ENCODE results near the gene TBCE. TPM values are rescaled to one million over a fixed set of nuclear protein-coding genes. Genes with fewer than 3 reads are reported as not detected.

The TBCE gene
- total and polyA plus RNA-seq, 2 donors (not counting 1 experiment from before 2014, with no cell fraction given) = 15.2 to 22.1 TPM

DNA sequence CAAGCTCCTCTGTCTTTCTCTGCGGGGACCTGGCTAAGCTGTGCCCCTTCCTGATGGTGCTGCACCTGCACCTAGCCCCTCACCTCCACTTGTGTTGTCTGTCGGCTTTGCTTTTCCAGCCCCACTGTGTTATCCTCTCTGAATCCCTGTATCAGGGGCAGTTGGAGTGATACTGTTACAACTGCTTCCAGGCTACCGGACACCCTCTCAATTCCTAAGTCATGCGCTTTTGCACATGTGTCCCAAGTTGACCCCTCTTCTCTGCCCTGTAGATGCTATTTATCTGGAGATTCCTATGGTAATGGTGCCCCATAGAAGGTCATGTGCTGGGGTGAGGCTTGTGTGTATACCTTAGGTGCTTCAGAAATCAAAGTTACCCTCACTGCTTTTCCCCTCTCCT, 58.9 kb downstream of the TBCE start:
- Histone ChIP-seq H3K27me3 (replicated peaks in 1 of 4; ENCODE audit: control extremely low read depth in 1 of 4, control insufficient read depth in 3 of 4, insufficient read depth in 4 of 4, low read length in 3 of 4) (no peaks in the 10 kb centered on the region), H3K79me2 (ENCODE audit: control insufficient read depth, insufficient read depth, low read length) (peaks cover 6% of the 10 kb centered on the region), H3K9me3 (ENCODE audit: control extremely low read depth in 1 of 3, control insufficient read depth in 2 of 3, insufficient read depth in 1 of 3, low read length in 2 of 3) (no peaks in the 10 kb centered on the region), H3K9ac (ENCODE audit: low read length) (no peak overlapping the region), H2AFZ (ENCODE audit: insufficient read depth, low read depth, low read length, poor library complexity, severe bottlenecking) (no peak overlapping the region), H3K4me1 (ENCODE audit: control insufficient read depth in 2 of 2, insufficient read depth in 2 of 2, low read length in 2 of 2) (peaks cover 3 to 8% of the 10 kb centered on the region in 2 donors), H3K27ac (ENCODE audit: low read length in 2 of 2) (no peak overlapping the region), H3K4me3 (ENCODE audit: control extremely low read depth in 1 of 5, extremely low read depth in 1 of 5, insufficient read depth in 1 of 5, low read depth in 2 of 5, low read length in 4 of 5) (no peak overlapping the region), H3K4me2 (replicated peaks; ENCODE audit: low read depth, low read length, poor library complexity, severe bottlenecking) (no peak overlapping the region), H3K36me3 (replicated peaks in 1 of 2; ENCODE audit: control extremely low read depth in 1 of 2, control insufficient read depth in 1 of 2, extremely low read depth in 1 of 2, insufficient read depth in 2 of 2, low read length in 1 of 2) (peaks cover 0 to 3% of the 10 kb centered on the region in 2 experiments), H4K20me1 (ENCODE audit: control insufficient read depth, insufficient read depth, low read length, poor library complexity, severe bottlenecking) (no peaks in the 10 kb centered on the region)
- no peaks in the 10 kb centered on the region for H3K9me3 Mint-ChIP-seq (ENCODE audit: insufficient read depth)
- no peak overlapping the region for H3K27ac Mint-ChIP-seq
- no peak for ATAC-seq (ENCODE audit: low read depth)
- no peak overlapping the region for H3K4me3 Mint-ChIP-seq
- H3K4me1 Mint-ChIP-seq = peaks cover 22% of the 10 kb centered on the region
- ChIA-PET CTCF (interaction anchor here (3.1 kb wide), 1 partner anchor 10 kb away, joined by 20 read pairs; no protein-coding TSS in a partner anchor), POLR2A (no interaction called here)
- intact Hi-C loops (cut with micrococcal nuclease) = no loop called here
- TF ChIP-seq, protein P1, sequence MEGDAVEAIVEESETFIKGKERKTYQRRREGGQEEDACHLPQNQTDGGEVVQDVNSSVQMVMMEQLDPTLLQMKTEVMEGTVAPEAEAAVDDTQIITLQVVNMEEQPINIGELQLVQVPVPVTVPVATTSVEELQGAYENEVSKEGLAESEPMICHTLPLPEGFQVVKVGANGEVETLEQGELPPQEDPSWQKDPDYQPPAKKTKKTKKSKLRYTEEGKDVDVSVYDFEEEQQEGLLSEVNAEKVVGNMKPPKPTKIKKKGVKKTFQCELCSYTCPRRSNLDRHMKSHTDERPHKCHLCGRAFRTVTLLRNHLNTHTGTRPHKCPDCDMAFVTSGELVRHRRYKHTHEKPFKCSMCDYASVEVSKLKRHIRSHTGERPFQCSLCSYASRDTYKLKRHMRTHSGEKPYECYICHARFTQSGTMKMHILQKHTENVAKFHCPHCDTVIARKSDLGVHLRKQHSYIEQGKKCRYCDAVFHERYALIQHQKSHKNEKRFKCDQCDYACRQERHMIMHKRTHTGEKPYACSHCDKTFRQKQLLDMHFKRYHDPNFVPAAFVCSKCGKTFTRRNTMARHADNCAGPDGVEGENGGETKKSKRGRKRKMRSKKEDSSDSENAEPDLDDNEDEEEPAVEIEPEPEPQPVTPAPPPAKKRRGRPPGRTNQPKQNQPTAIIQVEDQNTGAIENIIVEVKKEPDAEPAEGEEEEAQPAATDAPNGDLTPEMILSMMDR (IDR thresholded peaks at IDR 0.05) = no peak
- TF ChIP-seq EZH2 (IDR thresholded peaks at IDR 0.05; ENCODE audit: borderline replicate concordance, insufficient read depth, low read depth, low read length, poor library complexity, severe bottlenecking) = no peak
- H3K27me3 Mint-ChIP-seq = no peaks in the 10 kb centered on the region
- no peak for DNase-seq
- WGBS (ENCODE audit: insufficient coverage) = 90% methylated on average over 2 of the region's 4 CpGs

DNA sequence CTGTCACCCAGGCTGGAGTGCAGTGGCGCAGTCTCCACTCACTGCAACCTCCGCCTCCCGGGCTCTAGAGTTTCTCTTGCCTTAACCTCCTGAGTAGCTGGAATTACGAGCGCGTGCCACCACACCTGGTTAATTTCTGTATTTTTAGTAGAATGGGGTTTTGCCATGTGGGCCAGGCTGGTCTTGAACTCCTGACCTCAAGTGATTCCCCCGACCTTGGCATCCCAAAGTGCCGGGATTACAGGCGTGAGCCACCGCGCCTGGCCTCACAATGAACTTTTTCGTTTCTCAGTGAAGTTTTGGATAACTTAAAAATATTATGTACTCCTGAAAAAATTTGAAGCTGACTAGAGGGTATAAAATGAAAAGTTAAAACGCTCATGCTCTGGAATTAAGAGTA, 59.5 kb downstream of the TBCE start:
- Mint-ChIP-seq H3K4me3 (no peak overlapping the region), H3K4me1 (peaks cover 22% of the 10 kb centered on the region), H3K27ac (no peak overlapping the region), H3K27me3 (no peaks in the 10 kb centered on the region), H3K9me3 (ENCODE audit: insufficient read depth) (no peaks in the 10 kb centered on the region)
- intact Hi-C loops (cut with micrococcal nuclease) = no loop called here
- Histone ChIP-seq H3K27me3 (replicated peaks in 1 of 4; ENCODE audit: control extremely low read depth in 1 of 4, control insufficient read depth in 3 of 4, insufficient read depth in 4 of 4, low read length in 3 of 4) (no peaks in the 10 kb centered on the region), H3K27ac (ENCODE audit: low read length in 2 of 2) (no peak overlapping the region), H3K36me3 (replicated peaks in 1 of 2; ENCODE audit: control extremely low read depth in 1 of 2, control insufficient read depth in 1 of 2, extremely low read depth in 1 of 2, insufficient read depth in 2 of 2, low read length in 1 of 2) (peaks cover 0 to 3% of the 10 kb centered on the region in 2 experiments), H3K79me2 (ENCODE audit: control insufficient read depth, insufficient read depth, low read length) (peaks cover 6% of the 10 kb centered on the region), H2AFZ (ENCODE audit: insufficient read depth, low read depth, low read length, poor library complexity, severe bottlenecking) (no peak overlapping the region), H4K20me1 (ENCODE audit: control insufficient read depth, insufficient read depth, low read length, poor library complexity, severe bottlenecking) (no peaks in the 10 kb centered on the region), H3K9ac (ENCODE audit: low read length) (no peak overlapping the region), H3K4me2 (replicated peaks; ENCODE audit: low read depth, low read length, poor library complexity, severe bottlenecking) (no peak overlapping the region), H3K4me1 (ENCODE audit: control insufficient read depth in 2 of 2, insufficient read depth in 2 of 2, low read length in 2 of 2) (peaks cover 3 to 8% of the 10 kb centered on the region in 2 donors), H3K4me3 (ENCODE audit: control extremely low read depth in 1 of 5, extremely low read depth in 1 of 5, insufficient read depth in 1 of 5, low read depth in 2 of 5, low read length in 4 of 5) (no peak overlapping the region), H3K9me3 (ENCODE audit: control extremely low read depth in 1 of 3, control insufficient read depth in 2 of 3, insufficient read depth in 1 of 3, low read length in 2 of 3) (no peaks in the 10 kb centered on the region)
- POLR2A ChIA-PET = no interaction called here
- no peak for DNase-seq
- no peak for TF ChIP-seq EZH2 (IDR thresholded peaks at IDR 0.05; ENCODE audit: borderline replicate concordance, insufficient read depth, low read depth, low read length, poor library complexity, severe bottlenecking)
- TF ChIP-seq, protein P1 (IDR thresholded peaks at IDR 0.05) = no peak
- WGBS (ENCODE audit: insufficient coverage) = 90% methylated on average over 2 of the region's 13 CpGs
- no peak for ATAC-seq (ENCODE audit: low read depth)
- CTCF ChIA-PET = interaction anchor here (3.1 kb wide), 1 partner anchor 11 kb away, joined by 20 read pairs; no protein-coding TSS in a partner anchor

Measured in B cell (primary cell).